BJ (cell line): ENCODE measurements around the gene CDKAL1. TPM values are rescaled to one million over a fixed set of nuclear protein-coding genes. Genes with fewer than 3 reads are reported as not detected.

Source experiments
- CTCF ChIA-PET: fragments of 350-600 bp; formaldehyde crosslinking; extraction: SDS; loops from one replicate; lab custom pipeline; 2021; ENCODE audit warnings: antibody characterized with exemption, inconsistent platforms; lab: Yijun Ruan, JAX
- POLR2A ChIA-PET: fragments of 300-600 bp; sonication (Branson Sonifier 250); formaldehyde crosslinking; extraction: SDS; loops from one replicate; lab custom pipeline; 2021; ENCODE audit warnings: antibody characterized with exemption; lab: Charles Lee
- DNase-seq: peaks from one replicate; pipeline ENCODE4 v3.0.0-alpha.2; 2011; ENCODE audit warnings: low read depth
- H3K27me3 ChIP-seq: 2 replicates; pipeline ENCODE4 v1.6.0; 2011; ENCODE audit warnings: low read length; ENCODE audit not compliant: control insufficient read depth, insufficient read depth
- H3K36me3 ChIP-seq: 2 replicates; pipeline ENCODE4 v1.5.1; 2011; ENCODE audit warnings: low read length; ENCODE audit not compliant: control insufficient read depth, insufficient read depth
- H3K4me3 ChIP-seq: 2 replicates; pipeline ENCODE4 v1.5.1; 2011; ENCODE audit warnings: low read depth, mild to moderate bottlenecking, control low read depth, low read length
- polyA plus RNA-seq: library from polyadenylated mRNA; depleted of rRNA; stranded (reverse); fragments of >200 nt; gene quantifications from 2 replicates; pipeline ENCODE4 v1.2.3, GENCODE V29; 2011
- TF ChIP-seq, protein P1 (sequence below): IDR thresholded peaks from 2 replicates; pipeline ENCODE4 v1.5.1; 2011; ENCODE audit warnings: low read depth, mild to moderate bottlenecking, control low read depth, inconsistent platforms, low read length, moderate library complexity; ENCODE audit not compliant: insufficient read depth

CDKAL1 gene
- polyA plus RNA-seq, 1 experiment: 3.8 TPM

GRCh38 chr6:20692023-20692422 lies 157.8 kb downstream of the CDKAL1 start:
- Histone ChIP-seq H3K27me3 (no peaks in the 10 kb centered on the region), H3K36me3 (no peaks in the 10 kb centered on the region), H3K4me3 (no peak overlapping the region)
- CTCF ChIA-PET: no interaction called here
- TF ChIP-seq, protein P1, sequence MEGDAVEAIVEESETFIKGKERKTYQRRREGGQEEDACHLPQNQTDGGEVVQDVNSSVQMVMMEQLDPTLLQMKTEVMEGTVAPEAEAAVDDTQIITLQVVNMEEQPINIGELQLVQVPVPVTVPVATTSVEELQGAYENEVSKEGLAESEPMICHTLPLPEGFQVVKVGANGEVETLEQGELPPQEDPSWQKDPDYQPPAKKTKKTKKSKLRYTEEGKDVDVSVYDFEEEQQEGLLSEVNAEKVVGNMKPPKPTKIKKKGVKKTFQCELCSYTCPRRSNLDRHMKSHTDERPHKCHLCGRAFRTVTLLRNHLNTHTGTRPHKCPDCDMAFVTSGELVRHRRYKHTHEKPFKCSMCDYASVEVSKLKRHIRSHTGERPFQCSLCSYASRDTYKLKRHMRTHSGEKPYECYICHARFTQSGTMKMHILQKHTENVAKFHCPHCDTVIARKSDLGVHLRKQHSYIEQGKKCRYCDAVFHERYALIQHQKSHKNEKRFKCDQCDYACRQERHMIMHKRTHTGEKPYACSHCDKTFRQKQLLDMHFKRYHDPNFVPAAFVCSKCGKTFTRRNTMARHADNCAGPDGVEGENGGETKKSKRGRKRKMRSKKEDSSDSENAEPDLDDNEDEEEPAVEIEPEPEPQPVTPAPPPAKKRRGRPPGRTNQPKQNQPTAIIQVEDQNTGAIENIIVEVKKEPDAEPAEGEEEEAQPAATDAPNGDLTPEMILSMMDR: no peak
- POLR2A ChIA-PET: interaction anchor here (0.7 kb wide), 1 partner anchor 9 kb away, joined by 4 read pairs; no protein-coding TSS in a partner anchor
- DNase-seq: no peak

DNA sequence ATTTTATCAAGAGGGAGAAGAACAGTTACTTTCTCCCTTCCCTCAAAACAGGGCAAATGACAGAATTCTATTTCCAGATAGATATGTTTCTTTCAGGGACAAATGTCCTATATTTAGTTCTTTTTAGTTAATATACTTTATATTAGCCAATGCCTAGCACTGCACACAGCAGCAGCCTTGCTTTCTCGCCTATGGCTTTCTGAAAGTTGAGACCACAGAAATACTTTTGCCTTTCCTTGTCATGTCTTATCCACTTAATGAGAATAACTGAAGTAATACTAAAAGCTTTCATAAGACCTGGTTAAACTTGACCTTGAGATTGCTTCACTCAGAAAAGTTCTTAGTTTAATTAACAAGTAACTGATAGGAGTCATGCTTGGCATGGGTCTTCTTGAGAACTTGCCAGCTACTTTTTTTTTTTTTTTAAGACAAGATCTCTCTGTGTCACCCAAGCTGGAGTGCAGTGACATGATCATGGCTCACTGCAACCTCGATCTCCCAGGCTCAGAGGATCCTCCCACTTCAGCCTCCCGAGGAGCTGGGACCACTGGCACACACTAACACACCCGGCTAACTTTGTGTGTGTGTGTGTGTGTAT lies 159.3 kb downstream of the CDKAL1 start:
- H3K36me3 ChIP-seq: no peaks in the 10 kb centered on the region
- ChIA-PET CTCF (interaction anchor here (1.2 kb wide), 1 partner anchor 11 kb away, joined by 3 read pairs; no protein-coding TSS in a partner anchor), POLR2A (interaction anchor here (0.6 kb wide), 1 partner anchor 570 kb away, joined by 4 read pairs; no protein-coding TSS in a partner anchor)
- DNase-seq: peak; percentile 26
- H3K4me3 ChIP-seq: no peak overlapping the region
- H3K27me3 ChIP-seq: no peaks in the 10 kb centered on the region
- TF ChIP-seq, protein P1: no peak

DNA sequence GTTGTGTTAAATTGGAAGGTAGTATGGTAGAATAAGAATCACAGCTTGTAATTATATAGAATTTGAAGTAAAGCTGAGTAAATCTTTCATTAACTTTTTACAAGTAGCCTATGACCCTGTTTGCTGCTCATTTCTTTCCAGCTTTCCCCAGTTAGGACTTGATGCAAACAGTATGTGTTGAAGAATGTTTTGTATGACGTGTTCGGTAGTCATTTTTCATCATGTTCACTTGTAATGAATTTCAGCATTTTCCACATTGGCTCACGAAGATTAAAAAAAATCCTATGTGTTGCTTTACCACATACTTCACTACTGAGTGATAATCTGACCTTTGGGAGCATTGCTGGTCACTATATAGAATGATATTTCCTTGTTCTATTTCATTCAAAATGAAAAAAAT lies 162.4 kb downstream of the CDKAL1 start:
- peak; percentile 68 for DNase-seq
- Histone ChIP-seq H3K4me3 (no peak overlapping the region), H3K36me3 (no peaks in the 10 kb centered on the region), H3K27me3 (no peaks in the 10 kb centered on the region)
- ChIA-PET POLR2A (no interaction called here), CTCF (interaction anchor here (0.7 to 1.1 kb wide), 2 partner anchors 7 to 36 kb away, joined by 3 read pairs; no protein-coding TSS in a partner anchor)
- TF ChIP-seq, protein P1: no peak

GRCh38 chr6:20698675-20699074 lies 164.4 kb downstream of the CDKAL1 start:
- ChIA-PET CTCF (no interaction called here), POLR2A (no interaction called here)
- Histone ChIP-seq H3K27me3 (no peaks in the 10 kb centered on the region), H3K36me3 (no peaks in the 10 kb centered on the region), H3K4me3 (no peak overlapping the region)
- TF ChIP-seq, protein P1: no peak
- no peak for DNase-seq

DNA sequence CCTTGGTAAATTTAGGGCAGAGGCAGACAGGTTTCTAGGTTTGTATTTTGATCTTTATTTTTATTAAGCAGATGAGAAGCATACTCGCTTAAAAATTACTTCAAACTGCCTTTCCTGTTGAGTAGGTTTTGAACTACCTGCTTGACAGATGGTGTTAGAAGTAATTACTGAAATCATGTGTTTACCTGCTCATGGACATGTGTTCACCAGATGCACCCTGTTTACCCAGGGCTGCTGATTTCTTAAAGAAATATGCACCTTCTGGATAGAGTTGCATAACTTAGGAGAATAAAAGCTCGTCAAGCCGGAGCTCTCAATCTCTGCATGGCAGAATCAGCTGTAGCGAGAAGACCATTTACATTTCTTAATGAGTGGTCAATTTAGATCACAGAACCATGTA lies 165.1 kb downstream of the CDKAL1 start:
- TF ChIP-seq, protein P1: no peak
- CTCF ChIA-PET: no interaction called here
- POLR2A ChIA-PET: no interaction called here
- no peaks in the 10 kb centered on the region for H3K27me3 ChIP-seq
- no peak for DNase-seq
- no peak overlapping the region for H3K4me3 ChIP-seq
- H3K36me3 ChIP-seq: no peaks in the 10 kb centered on the region
